DND-41 (cell line): Measurements from ENCODE around the gene ASIC1.

Experiments
- ATAC-seq: fragments of 200-7000 bp; cut with Tn5 transposase; 3 replicates; pipeline ENCODE4 v1.9.1; 2021; ENCODE audit warnings: low read depth; ENCODE audit not compliant: insufficient read depth
- DNase-seq: peaks from one replicate; pipeline ENCODE4 v3.0.0-alpha.2; 2020
- H2AFZ ChIP-seq: 2 replicates; pipeline ENCODE4 v1.6.0; 2012; ENCODE audit warnings: low read depth, low read length
- H3K27ac ChIP-seq: 2 replicates; pipeline ENCODE4 v1.5.1; 2012; ENCODE audit warnings: low read length, inconsistent platforms
- H3K27me3 ChIP-seq: fragments of 200-600 bp; sonication (generic); 2 replicates; pipeline ENCODE4 v1.6.0; 2012; ENCODE audit warnings: low read length, mild to moderate bottlenecking, inconsistent platforms; ENCODE audit not compliant: insufficient read depth, poor library complexity
- H3K36me3 ChIP-seq: 2 replicates; pipeline ENCODE4 v1.5.1; 2012; ENCODE audit warnings: low read length, inconsistent platforms; ENCODE audit not compliant: insufficient read depth
- H3K4me1 ChIP-seq: 2 replicates; pipeline ENCODE4 v1.5.1; 2012; ENCODE audit warnings: mild to moderate bottlenecking, low read length; ENCODE audit not compliant: insufficient read depth
- H3K4me2 ChIP-seq: 2 replicates; pipeline ENCODE4 v1.6.0; 2012; ENCODE audit warnings: mild to moderate bottlenecking, moderate library complexity, low read length, inconsistent platforms; ENCODE audit not compliant: insufficient read depth
- H3K4me3 ChIP-seq, 2 experiments: fragments of 200-600 bp in 1 of 2; shearing (Covaris generic) in 1 of 2; 2 replicates each; pipeline ENCODE4 v1.5.1; 2012 to 2016; ENCODE audit warnings: inconsistent platforms in 2 of 2, low read length in 2 of 2, mild to moderate bottlenecking in 2 of 2, low read depth in 1 of 2, moderate library complexity in 1 of 2
- H3K79me2 ChIP-seq: 2 replicates; pipeline ENCODE4 v1.6.0; 2012; ENCODE audit warnings: low read length, inconsistent platforms; ENCODE audit not compliant: insufficient read depth
- H3K9ac ChIP-seq: 2 replicates; pipeline ENCODE4 v1.6.0; 2012; ENCODE audit warnings: low read depth, mild to moderate bottlenecking, inconsistent platforms, low read length, moderate library complexity
- H3K9me3 ChIP-seq: 2 replicates; pipeline ENCODE4 v1.5.1; 2012; ENCODE audit warnings: low read length, moderate library complexity, mild to moderate bottlenecking, inconsistent platforms; ENCODE audit not compliant: insufficient read depth, severe bottlenecking
- H4K20me1 ChIP-seq: 2 replicates; pipeline ENCODE4 v1.6.0; 2012; ENCODE audit warnings: low read length; ENCODE audit not compliant: insufficient read depth
- EZH2 ChIP-seq: IDR thresholded peaks from 3 replicates; pipeline ENCODE4 v1.6.1; 2012; ENCODE audit warnings: borderline replicate concordance, low read depth, mild to moderate bottlenecking, moderate library complexity, low read length, inconsistent platforms; ENCODE audit not compliant: severe bottlenecking
- TF ChIP-seq, protein P1 (sequence below): IDR thresholded peaks from 2 replicates; pipeline ENCODE4 v1.5.1; 2012; ENCODE audit warnings: borderline replicate concordance, low read length, moderate library complexity, mild to moderate bottlenecking; ENCODE audit not compliant: poor library complexity, severe bottlenecking; ENCODE audit errors: extremely low read depth

The ASIC1 gene

DNA sequence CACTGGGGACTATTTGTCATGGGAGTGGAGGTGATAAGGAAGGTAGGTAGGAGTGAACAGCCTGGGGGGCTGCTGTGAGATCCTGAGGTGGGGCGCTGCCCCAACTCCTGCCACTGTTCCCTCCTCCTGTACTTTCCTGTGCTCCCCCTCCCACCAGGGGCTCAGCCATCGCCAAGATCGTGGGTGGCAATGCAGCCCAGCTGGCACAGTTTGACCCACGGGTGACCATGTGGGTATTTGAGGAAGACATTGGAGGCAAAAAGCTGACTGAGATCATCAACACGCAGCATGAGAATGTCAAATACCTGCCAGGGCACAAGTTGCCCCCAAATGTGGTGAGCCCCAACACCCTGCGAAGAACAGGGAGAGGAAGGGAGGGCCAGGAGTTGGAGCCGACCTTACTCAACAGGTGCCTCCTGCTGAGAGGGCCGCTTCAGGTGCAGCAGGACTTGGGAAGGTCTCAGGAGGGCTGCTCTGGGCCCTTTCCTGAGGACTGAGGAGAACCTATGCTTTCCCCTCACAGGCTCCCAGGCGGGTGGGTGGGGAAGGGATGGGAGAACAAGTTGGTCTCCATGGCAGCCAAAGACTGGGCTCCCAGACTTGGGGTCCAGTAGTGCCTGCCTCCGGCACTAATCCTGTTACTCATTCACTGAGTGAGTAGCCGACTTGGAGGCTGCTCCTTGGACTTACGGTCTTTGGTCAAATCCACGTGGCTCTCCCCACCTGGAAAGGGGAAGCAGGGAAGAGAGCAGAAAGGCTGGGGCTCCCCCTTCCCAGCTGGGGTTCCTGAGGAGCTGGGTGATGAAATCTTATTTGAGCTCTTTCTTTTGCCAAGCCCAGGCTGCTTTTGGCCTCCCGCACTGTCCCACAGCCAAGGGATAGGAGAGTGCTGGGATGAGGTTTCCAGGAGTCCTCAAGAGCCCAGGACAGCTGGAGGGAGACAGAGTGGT, 47.3 kb downstream of the ASIC1 start:
- ATAC-seq (no peak), DNase-seq (no peak)
- H3K9me3 ChIP-seq = no peaks in the 10 kb centered on the region
- H3K9ac ChIP-seq = no peak overlapping the region
- peaks cover 10% of the 10 kb centered on the region for H3K4me1 ChIP-seq
- no peak overlapping the region for H3K4me3 ChIP-seq
- no peak for TF ChIP-seq EZH2
- TF ChIP-seq, protein P1, sequence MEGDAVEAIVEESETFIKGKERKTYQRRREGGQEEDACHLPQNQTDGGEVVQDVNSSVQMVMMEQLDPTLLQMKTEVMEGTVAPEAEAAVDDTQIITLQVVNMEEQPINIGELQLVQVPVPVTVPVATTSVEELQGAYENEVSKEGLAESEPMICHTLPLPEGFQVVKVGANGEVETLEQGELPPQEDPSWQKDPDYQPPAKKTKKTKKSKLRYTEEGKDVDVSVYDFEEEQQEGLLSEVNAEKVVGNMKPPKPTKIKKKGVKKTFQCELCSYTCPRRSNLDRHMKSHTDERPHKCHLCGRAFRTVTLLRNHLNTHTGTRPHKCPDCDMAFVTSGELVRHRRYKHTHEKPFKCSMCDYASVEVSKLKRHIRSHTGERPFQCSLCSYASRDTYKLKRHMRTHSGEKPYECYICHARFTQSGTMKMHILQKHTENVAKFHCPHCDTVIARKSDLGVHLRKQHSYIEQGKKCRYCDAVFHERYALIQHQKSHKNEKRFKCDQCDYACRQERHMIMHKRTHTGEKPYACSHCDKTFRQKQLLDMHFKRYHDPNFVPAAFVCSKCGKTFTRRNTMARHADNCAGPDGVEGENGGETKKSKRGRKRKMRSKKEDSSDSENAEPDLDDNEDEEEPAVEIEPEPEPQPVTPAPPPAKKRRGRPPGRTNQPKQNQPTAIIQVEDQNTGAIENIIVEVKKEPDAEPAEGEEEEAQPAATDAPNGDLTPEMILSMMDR = no peak
- H3K27me3 ChIP-seq = no peaks in the 10 kb centered on the region
- H3K36me3 ChIP-seq = peaks cover 14% of the 10 kb centered on the region
- no peaks in the 10 kb centered on the region; the same call in 1 of the 2 replicates for H4K20me1 ChIP-seq
- no peak overlapping the region for H3K27ac ChIP-seq
- no peaks in the 10 kb centered on the region for H3K79me2 ChIP-seq
- no peak overlapping the region for H2AFZ ChIP-seq
- H3K4me2 ChIP-seq = no peak overlapping the region

DNA sequence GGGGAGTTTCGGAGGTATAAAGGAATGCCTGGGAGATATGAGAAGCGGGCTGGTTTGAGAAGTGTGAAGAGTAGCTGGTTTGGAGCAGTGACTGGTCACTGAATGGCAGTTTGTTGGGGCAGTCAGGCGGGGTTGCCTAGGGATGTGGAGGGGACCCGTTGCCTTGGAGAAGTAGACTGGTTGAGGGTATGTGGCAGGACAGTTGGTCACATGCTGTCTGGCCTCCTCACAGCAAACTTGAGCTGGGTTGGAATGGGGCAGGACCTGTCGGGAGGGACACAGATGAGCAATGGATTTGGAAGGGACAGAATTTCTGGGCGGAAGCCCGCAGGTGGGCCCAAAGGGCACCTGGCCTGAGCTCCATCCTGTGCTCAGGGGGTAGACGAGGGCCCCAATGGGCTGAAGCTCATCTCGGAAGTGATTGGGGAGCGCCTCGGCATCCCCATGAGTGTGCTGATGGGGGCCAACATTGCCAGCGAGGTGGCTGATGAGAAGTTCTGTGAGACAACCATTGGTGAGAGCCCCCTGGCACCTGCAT, 48.6 kb downstream of the ASIC1 start:
- peaks cover 20% of the 10 kb centered on the region for H3K4me1 ChIP-seq
- no peak overlapping the region for H3K4me2 ChIP-seq
- H3K36me3 ChIP-seq = peaks cover 2% of the 10 kb centered on the region; the same call in 1 of the 2 replicates
- H3K79me2 ChIP-seq = no peaks in the 10 kb centered on the region
- no peak overlapping the region for H3K4me3 ChIP-seq
- no peaks in the 10 kb centered on the region for H3K27me3 ChIP-seq
- no peaks in the 10 kb centered on the region; the same call in 1 of the 2 replicates for H4K20me1 ChIP-seq
- no peak for ATAC-seq
- no peak overlapping the region for H3K27ac ChIP-seq
- H2AFZ ChIP-seq = no peak overlapping the region
- DNase-seq = no peak
- H3K9ac ChIP-seq = no peak overlapping the region
- no peak for TF ChIP-seq EZH2
- TF ChIP-seq, protein P1 = no peak
- no peaks in the 10 kb centered on the region for H3K9me3 ChIP-seq

DNA sequence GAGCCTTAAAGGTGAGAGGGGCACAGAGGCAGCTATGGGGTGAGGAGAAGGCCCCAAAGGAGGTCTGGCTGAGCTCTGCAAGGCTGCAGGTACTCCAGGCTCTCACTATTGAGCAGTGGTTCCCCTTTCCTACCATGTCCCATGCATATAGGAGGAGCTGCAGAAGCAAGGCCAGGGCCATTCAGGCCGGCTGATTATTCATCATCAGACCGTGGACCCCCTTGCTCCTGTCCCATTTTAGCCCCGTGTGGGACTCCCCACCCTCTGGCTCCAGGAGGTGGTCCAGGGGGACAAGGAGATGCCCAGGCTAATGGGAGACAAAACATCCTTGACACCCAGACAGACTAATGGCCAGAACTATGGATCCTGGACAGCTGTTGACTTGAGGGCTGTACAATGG, 49.5 kb downstream of the ASIC1 start:
- Histone ChIP-seq H3K9me3 (no peaks in the 10 kb centered on the region), H3K4me1 (peaks cover 25% of the 10 kb centered on the region), H2AFZ (no peak overlapping the region), H3K36me3 (no peaks in the 10 kb centered on the region), H3K27me3 (no peaks in the 10 kb centered on the region), H3K79me2 (peaks cover under 1% of the 10 kb centered on the region; the same call in 1 of the 2 replicates), H3K27ac (no peak overlapping the region), H3K9ac (no peak overlapping the region), H3K4me3 (no peak overlapping the region), H3K4me2 (no peak overlapping the region), H4K20me1 (no peaks in the 10 kb centered on the region; the same call in 1 of the 2 replicates)
- TF ChIP-seq EZH2 = no peak
- TF ChIP-seq, protein P1 = no peak
- no peak for ATAC-seq
- no peak for DNase-seq
